Stimulated activated naive CD8-positive, alpha-beta T cell treated with anti-CD3 and anti-CD28 coated beads, Interleukin-15, Interleukin-2, amounts not matched to agents 100 U/mL and 50 U/mL, for 24 hours (primary cell): ENCODE results near the gene DAP.
A peak's percentile ranks its signal among the peaks of the same experiment; 100 is the strongest.
"Not testable (repeated sequence)": the region's sequence is repeated elsewhere in the genome, so short reads cannot be mapped to it uniquely, and the experiment has no call there.

Experiments
- ATAC-seq: fragments of 150-1000 bp; cut with Tn5 transposase; one replicate; pipeline ENCODE4 v1.10.0; 2021
- DNase-seq: peaks from one replicate; pipeline ENCODE4 v3.0.0; 2021

Gene DAP

DNA sequence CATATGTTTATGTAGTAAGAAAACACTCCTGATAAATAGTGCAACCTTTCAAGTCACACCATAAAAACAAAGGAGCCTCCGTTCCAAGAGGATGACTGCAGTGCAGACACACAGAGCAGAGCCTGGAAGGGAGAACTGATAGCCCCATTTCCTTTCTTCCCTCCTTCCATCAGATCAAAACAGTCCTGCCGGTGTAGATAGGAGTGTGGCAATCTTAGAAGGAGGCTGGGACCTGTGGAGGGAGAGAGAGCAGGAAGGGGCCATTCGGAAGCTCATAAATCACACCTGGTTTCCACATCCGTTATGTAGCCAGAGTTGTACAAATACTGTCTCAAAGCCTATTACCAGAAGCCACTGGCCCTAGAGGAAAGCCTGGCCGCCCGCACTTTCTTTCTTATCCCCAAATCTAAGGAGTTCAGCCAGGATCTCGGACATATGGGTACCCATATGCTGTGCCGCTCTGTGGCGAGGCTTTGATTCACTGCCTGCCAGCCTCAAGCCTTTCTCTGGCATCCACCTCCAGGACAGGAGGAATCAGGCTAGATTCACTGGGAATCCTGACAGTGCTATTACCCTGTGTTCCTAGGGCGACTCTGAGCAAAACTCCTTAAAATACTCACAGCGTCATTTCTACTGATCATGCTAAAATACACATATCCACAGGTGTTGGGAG is 26.9 kb downstream of the DAP start:
- no peak for ATAC-seq
- no peak for DNase-seq

DNA sequence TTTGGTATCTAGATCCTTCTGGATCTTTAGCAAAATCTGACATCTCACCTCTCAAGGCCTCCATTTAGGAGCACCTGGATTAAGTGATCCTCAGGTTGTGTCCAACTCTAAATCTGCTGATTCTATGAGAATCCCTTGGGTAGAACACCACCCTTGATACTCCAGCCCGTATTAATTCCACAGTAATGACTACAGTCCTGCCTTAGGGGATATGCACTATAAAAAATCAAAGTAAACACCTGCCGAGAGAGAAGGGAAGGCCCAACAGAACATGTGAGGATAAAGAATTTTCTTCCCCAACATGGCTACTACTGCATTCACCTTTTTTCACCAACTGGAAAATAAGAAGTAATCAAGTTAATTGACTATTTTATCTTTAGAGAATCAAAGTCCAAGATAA is 27.6 kb downstream of the DAP start:
- DNase-seq (no peak), ATAC-seq (no peak)

DNA sequence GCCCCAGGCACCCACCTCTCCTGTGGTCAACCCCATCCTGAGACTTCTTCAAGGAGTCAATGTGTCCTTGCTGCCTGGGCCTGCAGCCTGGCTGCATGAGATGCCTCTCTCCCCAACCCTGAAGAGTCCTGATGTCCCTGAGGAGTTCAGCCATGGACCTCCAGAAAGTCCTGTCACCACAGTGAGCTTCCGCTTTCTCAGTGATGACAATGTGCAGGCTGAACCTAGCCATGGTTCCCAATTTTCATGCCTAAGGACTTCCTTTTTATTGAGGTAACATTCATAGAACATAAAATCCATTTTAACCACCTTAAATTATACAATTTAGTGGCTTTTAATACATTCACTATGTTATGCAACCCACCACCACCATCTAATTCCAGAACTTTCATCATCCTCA is 29.1 kb downstream of the DAP start:
- ATAC-seq: no peak

DNA sequence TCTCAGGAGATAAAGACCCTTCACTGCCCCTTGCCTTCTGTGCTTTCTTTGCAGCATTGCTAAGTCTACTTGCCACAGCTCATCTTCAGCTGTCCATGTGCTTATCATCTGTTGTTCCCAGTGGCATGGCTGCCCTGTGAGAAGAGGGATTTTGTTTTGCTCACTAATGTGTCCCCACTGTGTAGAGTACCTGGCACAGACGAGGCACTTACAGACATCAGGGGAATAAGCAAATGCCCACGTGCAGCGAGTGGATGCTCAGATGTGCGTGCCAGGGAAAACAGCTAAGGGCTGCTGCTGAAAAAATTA is 31.0 kb downstream of the DAP start:
- DNase-seq (no peak), ATAC-seq (no peak)

More for the DNA sequence above, 29.1 kb downstream of the DAP start:
- DNase-seq: no peak

DNA sequence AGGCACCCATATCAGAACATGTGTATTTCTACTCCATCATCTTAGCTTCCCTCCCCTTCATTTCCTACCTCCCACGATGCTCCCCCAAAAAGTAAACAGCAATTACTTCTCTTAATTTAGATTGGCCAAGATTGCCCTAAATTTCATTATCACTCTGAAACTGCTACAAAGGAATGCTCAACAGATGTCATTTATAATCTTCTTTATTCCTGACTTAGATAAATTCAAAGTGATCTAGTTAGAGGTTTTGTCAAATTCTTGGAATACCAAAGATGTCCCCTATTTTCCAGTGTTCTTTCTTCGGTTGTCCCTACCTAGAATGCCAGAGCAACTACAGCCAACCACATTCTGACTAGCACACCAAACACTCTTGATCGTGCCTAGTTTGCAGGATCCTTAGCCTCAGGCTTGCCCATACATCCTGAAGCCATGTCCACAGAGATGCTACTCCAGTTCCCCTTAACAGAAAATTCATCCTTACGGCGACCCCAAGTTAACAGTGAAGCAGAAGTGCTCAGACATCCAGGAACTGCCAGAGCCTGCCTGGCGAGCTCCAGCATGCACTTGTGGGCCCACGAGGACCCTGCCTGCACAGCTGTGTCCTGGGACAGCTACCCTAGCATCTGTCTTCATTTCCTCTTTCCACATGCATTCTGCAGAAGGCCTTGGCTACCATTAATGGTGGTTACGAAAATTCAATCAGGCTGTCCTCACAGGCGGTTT is 31.6 kb downstream of the DAP start:
- no peak for DNase-seq
- ATAC-seq: no peak

DNA sequence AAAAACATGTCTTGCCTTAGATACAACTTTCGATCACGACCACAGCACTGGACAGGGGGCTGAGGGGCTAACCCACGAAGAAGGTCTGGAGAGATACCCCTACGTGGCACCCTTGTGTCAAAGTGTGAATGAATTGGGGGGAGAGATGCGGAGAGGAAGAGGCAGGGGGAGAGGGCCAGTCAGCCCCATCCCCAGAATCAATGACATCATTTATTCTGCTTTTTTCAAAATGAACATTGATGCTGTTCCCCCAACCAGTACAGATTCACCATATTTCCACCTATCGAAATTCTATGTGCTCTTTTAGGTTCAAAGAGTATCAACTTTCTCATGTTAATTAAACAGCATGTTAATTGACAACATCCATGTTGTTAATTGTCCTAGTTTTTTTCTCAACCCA is 32.4 kb downstream of the DAP start:
- DNase-seq: no peak

DNA sequence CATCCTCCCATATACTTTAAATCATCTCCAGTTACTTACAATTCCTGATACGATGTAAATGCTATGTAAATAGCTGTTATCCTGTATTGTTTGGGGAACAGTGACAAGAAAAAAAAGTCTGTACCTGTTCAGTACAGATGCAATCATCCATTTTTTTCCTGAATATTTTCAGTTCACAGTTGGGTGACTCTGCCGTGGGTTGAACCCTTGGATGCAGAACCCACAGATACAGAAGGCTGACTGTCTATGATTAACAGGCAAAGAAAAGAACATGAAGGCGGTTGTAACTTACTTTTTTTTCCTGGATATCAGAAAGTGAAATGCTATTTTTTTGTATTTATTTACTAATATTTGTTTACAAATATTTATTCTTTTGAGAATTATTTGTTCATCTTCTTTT is 33.2 kb downstream of the DAP start:
- DNase-seq (no peak), ATAC-seq (no peak)

More for the DNA sequence above, 32.4 kb downstream of the DAP start:
- no peak for ATAC-seq

DNA sequence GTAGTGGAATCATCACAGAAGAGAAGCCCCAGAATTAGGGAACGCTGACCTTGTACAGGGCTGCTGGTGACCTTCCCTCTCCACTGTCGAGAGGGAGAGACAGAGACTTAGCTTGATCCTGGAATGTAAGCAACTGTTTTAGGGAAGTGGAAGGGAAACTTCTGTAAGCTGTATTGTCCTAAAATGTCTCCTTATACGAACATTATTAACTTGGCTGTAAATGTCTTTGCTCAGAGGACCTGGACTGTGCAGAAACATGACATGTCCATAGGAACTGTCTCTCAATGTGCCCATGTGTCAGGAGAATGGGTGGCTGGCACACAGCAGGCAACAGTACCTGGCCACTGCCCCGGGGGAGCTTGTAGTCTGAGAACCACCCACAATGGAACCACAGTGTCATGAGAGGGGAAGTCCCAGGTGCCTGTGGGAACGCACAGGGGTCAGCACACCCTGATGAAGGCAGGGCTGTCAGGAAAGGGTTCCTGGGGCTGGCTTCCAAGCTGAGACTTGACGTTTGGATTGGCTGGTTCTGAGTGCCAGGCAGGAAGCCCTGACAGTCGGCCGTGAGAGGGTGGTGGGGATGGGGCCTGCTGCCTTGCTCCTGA is 34.0 kb downstream of the DAP start:
- ATAC-seq (peak; percentile 95), DNase-seq (peak; percentile 61)

DNA sequence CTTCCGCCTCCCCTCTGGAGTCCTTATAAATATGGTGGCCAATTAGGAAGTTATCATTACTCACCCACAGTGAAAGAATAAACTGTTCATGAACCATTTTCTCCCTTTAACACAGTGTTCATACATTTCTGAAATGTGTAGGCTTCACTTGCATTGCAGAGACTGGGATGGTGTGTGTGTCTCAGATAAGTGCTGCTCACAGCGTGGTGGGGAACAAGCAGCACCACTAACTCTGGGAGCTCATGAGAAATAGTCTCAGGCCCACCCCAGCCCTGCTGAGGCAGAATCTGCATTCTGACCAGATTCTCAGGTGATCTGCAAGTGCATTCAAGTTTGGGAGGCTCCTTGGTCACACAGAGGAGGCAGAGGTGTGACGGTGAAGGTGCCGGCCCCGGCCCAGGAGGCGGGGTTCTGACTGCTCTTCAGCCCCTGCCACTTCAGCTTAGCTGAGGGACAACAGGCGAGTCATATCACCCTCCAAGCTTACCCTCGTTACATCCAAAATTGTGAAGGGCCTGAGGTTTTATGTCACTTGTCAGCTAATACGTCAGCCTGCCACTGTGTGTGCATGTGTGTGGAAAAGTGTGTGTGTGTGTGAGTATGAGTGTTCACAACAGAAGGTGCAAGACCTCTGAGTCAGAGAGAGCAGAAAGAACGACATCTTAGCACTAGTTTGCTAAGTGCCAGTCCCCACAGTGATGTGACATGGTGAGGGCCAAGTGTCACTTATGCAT is 34.7 kb downstream of the DAP start:
- DNase-seq (no peak), ATAC-seq (peak; percentile 31)

DNA sequence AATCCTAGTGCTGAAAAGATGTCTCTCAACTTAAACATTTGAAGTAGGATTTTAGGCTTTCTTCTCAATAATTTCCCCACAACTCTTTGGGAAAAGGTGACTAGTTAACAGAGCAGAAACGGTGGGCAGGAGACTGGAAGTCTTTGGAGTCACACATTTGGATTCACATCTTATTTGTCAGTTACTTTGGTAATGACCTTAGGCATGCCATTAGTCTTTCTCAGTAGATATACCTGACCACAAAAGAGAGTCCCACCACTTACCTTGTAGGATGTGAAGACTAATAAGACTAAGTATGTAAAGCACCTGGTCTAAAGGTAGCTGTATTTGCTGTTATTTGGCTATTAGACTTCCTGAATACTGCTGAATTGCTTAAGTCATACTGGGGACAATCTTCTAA is 35.4 kb downstream of the DAP start:
- DNase-seq (no peak), ATAC-seq (no peak)

DNA sequence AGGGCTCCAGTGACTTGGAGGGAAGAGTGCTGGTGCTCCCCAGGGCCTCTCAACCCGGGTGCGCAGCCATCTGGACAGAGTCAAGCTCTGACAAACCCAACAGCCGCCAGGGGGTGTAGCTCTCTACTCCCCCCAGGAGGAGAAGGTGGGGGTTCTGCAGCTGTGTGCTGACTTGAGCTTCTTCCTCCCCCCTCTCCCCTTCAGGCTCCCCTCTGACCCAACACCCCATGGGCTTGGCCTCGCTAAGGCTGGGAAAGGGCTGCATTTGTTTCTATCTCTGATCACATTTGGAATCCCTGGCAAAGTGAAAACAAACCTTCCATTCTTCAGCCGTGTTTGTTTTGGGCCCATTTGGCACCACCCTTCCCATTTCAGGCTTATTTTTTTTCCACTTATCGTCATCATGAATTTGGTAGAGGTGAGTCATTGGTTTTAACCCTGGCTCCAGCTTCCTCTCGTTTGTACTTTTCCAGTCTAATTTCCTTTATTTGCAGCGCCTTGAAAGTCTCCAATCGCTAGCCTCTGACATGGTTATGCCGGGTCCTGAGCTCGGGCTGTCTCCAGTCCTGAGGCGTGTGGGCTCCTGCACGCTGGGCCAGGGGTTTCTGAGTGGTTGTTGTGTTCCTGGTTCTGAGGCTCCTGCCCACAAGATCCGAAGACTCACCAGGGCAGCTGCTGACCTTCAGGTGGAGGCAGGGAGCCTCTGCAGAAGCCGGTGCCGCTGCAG is 36.1 kb downstream of the DAP start:
- DNase-seq (no peak), ATAC-seq (no peak)

DNA sequence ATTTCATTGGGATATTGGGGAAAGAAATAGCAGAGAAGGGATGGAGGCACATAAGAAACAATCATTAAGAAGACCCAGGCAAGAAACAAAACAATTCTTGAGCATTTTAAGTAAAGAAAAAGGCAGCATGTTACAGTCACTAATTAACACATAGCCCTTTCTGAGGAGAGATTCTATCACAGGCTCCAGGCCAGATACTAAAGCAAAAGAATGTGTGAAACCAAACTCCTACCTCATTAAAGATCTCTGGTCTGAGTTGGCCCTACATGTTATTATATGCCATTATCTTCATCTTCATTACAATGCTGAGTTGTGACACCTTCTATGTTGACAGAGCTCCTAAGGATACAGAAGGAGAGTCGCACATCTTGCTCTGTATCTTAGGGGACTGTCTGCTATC is 37.5 kb downstream of the DAP start:
- ATAC-seq (no peak), DNase-seq (no peak)

DNA sequence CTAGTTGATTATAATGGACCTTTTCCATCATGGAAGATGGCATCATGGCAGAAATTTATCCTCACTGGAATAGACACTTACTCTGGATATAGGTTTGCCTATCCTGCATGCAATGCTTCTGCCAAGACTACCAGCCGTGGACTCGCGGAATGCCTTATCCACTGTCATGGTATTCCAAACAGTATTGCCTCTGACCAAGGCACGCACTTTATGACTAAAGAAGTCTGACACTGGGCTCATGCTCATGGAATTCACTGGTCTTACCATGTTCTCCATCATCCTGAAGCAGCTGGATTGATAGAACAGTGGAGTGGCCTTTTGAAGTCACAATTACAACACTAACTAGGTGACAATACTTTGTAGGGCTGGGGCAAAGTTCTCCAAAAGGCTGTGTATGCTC is 40.3 kb downstream of the DAP start:
- not testable (repeated sequence) for DNase-seq, ATAC-seq

DNA sequence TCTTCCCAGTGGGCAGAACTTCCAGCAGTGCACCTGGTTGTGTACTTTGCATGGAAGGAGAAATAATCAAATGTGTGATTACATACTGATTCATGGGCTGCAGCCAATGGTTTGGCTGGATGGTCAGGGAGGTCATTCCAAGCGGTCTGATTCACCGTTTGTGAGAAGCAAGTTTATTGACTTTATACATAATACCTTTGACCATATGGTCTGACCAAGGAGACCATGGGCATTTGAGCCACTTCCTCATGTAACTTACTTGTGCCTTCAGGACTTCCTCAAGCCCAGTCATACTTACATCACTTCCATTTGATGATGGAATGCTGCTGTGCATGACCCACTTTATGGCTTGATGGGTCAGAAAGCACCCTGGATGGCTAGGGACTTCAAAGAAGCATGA is 41.1 kb downstream of the DAP start:
- DNase-seq (no peak), ATAC-seq (no peak)

DNA sequence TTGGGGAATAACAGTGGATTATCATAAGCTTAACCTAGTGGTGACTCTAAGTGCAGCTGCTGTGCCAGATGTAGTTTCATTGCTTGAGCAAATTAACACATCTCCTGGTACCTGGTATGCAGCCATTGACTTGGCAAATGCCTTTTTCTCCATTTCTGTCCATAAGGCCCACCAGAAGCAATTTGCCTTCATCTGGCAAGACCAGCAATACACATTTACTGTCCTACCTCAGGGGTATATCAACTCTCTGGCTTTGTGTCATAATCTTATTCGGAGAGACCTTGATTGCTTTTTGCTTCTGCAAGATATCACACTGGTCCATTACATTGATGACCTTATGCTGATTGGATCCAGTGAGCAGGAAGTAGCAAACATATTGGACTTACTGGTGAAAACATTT is 42.4 kb downstream of the DAP start:
- not testable (repeated sequence) for ATAC-seq, DNase-seq

DNA sequence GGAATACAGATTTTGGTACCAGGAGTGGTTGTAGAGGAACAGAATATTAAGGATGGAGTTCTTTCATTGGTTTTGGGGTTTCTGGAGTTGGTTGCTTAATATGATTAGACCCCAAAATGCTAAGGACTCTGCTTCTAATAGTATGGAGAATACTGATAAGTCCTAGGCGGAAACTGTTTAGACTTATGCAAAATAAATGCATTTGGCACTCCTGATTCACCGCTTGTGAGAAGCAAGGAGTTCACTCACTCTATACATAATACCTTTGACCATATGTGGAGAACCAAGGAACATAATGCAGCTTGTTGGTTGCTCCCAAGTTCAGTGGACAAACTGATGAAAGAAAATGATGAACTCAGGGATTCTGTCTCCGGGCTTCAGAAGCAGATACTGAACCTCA is 44.2 kb downstream of the DAP start:
- ATAC-seq, DNase-seq: not testable (repeated sequence)

DNA sequence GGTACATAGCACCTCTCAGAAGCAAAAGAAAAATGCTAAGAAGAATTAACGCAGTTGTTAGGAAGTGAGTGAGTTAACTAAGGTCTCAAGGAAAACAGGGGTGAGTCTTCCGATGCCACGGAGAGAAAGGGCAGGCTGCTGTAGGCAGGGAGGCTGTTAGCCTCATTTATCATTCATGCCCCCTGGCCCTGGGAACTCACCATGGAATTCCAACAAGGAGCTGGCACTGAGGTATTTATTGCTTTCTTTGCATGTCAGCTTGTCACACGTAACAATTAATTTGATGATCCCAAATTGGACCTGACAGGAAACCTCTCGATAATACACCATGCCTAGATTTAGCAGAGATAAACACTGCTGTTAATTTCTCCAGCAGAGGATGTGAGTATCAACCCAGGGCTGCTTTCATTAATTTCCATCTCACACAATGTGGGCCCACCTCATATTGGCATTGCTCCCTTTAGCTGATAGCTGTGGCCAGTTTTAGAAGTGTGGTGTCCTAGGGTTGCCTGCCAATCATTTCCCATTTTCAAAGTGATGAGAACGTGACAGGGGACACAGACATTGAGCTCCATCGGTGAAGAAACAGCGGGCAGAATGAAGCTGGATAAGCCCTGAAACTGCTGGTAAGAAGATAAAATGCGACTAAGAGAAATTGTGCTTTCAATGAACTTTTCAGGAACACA is 45.3 kb downstream of the DAP start:
- no peak for ATAC-seq
- no peak for DNase-seq

DNA sequence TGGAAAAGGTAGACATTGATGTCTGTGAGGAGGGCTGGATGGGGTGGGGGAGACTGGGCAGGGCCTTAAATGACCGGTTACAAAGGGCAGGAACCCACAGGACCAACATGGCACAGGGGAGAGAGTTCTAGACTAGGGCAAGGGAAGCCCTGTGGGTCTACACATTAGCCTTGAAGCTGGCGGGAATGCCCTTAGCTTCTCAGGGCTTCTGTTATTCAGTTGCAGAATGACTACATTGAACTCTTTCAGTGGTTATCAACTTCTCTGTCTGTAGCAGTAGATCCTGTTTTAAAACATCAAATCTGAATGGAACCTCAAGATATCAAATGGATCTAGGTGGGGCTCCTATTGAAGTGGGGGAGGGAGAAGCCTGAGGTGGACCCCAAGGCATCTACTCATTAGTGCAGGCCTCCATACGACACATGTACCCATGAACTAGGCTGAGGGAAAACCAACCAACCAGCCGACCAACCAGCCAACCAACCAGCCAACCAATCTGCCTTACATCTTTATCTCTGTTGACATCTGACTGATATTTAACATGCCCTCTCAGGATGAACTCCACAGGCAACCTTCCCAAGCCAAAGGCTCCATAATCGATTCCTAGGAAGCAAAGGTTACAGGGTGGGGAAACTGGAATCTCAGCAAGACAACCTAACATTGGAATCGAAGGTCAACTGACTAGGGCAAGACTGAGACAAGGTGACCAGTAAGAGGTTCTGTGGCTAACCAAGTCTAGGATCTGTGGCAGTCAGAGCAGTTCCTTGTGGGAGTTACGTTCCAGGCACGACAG is 48.3 kb downstream of the DAP start:
- DNase-seq (no peak), ATAC-seq (no peak)

DNA sequence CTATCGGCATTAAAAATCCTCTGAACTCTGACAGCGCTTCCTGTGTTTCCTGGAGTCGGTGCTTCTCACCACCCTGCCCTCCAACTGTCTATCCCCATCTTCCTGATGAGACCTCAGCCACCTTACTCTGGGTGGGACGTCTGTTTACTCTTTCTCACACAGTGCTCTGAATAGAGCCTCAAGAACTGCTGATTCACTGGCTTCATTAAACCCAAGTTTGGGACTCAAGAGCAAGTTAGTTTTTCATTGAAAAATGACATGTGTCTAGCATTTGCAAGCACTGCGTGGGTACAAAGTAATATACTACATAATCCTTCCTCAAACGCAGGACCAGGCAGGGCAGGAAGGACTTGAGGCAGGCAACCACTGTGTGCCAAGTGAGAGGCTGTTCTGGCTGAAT is 49.5 kb downstream of the DAP start:
- no peak for ATAC-seq
- no peak for DNase-seq

DNA sequence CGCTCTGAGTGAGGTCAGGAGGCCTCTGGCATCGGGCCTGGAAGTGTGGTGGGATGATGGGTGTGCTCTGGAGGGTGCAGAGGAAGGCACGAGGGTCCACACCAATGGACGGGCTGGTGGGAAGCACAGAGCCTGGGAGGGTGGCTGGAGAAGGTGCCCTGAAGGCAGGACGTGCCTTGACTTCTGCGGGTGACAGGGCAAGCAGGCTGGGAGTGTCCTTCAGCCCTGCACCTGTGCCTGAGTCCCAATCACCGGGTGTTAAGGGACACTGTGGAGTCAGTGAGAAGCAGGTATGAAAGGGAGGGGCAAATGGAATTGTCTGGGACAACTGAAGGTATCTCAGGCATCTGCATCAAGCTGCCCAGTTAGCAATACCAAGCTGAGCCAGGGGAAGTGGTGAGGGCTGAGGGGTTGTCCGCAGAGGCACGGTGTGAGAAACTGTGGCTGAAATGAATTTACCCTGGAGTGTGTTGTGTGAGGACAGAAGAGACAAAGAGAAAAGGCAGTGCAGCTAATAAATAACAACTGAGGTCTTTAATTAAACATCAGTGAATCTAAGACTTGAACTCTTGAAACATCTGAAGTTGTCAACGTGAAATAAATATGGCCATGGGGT is 50.4 kb downstream of the DAP start:
- no peak for DNase-seq
- no peak for ATAC-seq

DNA sequence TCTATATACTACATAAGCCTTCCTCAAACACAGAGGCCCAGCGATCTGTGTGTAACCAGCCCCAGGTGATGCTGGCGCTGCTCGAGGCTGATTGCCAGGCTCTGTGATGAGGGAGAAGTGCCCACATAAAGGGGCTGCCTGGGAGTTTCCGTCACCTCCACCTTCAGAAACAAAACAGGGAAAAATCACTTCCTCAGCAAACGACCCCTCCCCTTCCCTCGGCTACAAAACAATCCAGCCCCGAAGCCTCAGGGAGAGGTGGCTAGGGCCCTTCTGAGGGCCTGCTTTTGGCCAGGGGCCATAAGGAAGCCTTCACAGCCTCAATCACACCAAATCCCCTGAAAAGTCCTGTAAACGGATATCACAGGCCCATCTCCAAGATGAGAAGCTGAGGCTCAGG is 51.1 kb downstream of the DAP start:
- DNase-seq: no peak
- ATAC-seq: no peak
